K562 (cell line): ENCODE measurements around the gene CWF19L1. TPM values are rescaled to one million over a fixed set of nuclear protein-coding genes. Genes with fewer than 3 reads are reported as not detected.

Experiments used
- ATF3 ChIP-seq, 2 experiments: fragments of 450-650 bp in 1 of 2; sonication (generic) in 1 of 2; formaldehyde crosslinking in 1 of 2; IDR thresholded peaks in 1 of 2; conservative IDR thresholded peaks in 1 of 2; 2 replicates each; pipeline versions ENCODE4 v1.6.1 to v1.8.1; 2016 to 2023; ENCODE audit warnings: mild to moderate bottlenecking in 2 of 2, moderate library complexity in 2 of 2, inconsistent platforms in 1 of 2, missing genetic modification reagents in 1 of 2
- JUN ChIP-seq, 2 experiments: sonication (generic) in 1 of 2; formaldehyde crosslinking in 1 of 2; IDR thresholded peaks; 2 replicates each; pipeline versions ENCODE4 v1.6.1 to v1.8.0; 2012 to 2022; ENCODE audit warnings: borderline replicate concordance in 2 of 2, mild to moderate bottlenecking in 2 of 2, improper control_type of control experiment in 1 of 2, low read depth in 1 of 2, low read length in 1 of 2, missing genetic modification reagents in 1 of 2
- MAX ChIP-seq: sonication (generic); formaldehyde crosslinking; IDR thresholded peaks from 2 replicates; pipeline ENCODE4 v1.9.0; 2022; ENCODE audit warnings: mild to moderate bottlenecking, missing genetic modification reagents
- MTA3 ChIP-seq: fragments of 450-650 bp; formaldehyde crosslinking; IDR thresholded peaks from 2 replicates; pipeline ENCODE4 v1.6.1; 2017; ENCODE audit warnings: mild to moderate bottlenecking, borderline replicate concordance
- PHF8 ChIP-seq: fragments of 200-600 bp; sonication (generic); IDR thresholded peaks from 2 replicates; pipeline ENCODE4 v1.6.1; 2012; ENCODE audit warnings: mixed run types, mild to moderate bottlenecking, inconsistent platforms, low read length, moderate library complexity, borderline replicate concordance
- RB1 ChIP-seq: fragments of 450-650 bp; IDR thresholded peaks from 2 replicates; pipeline ENCODE4 v1.6.1; 2017; ENCODE audit warnings: low read depth, mild to moderate bottlenecking
- SMAD4 ChIP-seq: fragments of 250-450 bp; sonication (Bioruptor Pico); conservative IDR thresholded peaks from 2 replicates; pipeline ENCODE4 v1.8.0; 2021; ENCODE audit warnings: inconsistent platforms, mild to moderate bottlenecking, moderate library complexity
- SOX6 ChIP-seq: fragments of 450-650 bp; IDR thresholded peaks from 2 replicates; pipeline ENCODE4 v1.6.1; 2014; ENCODE audit warnings: mild to moderate bottlenecking
- ZNF408 ChIP-seq: fragments of 250-450 bp; sonication (Bioruptor Pico); IDR thresholded peaks from 2 replicates; pipeline ENCODE4 v1.4.0; 2020; ENCODE audit warnings: low read depth, mild to moderate bottlenecking, moderate library complexity
- polyA plus RNA-seq, 8 experiments: library from polyadenylated mRNA; depleted of rRNA in 4 of 8; stranded (reverse) in 5 of 8; unstranded in 3 of 8; fragments of >200 nt; fragmentation: Nextera tagmentation in 2 of 8; fragmentation: Illumina TruSeq in 1 of 8; extraction: Ambion mirVana in 2 of 8; extraction: Trizol in 1 of 8; gene quantifications; 2 replicates each; pipeline versions ENCODE4 v1.2.1 to v1.2.3, GENCODE V29; 2011 to 2014; ENCODE audit warnings: inconsistent platforms in 1 of 8, missing spikeins in 1 of 8
- total RNA-seq, 7 experiments: library from RNA; depleted of rRNA in 6 of 7; stranded (reverse); fragments of >200 nt in 6 of 7; fragmentation: Illumina TruSeq in 2 of 7; extraction: Trizol in 2 of 7; gene quantifications; 2 replicates each; pipeline versions ENCODE4 v1.2.1 to v1.2.3, GENCODE V29; 2011 to 2021; ENCODE audit warnings: low replicate concordance in 1 of 7
- TF ChIP-seq, protein P1 (sequence below): fragments of 450-650 bp; IDR thresholded peaks from 2 replicates; pipeline ENCODE4 v1.6.1; 2016
- TF ChIP-seq, protein P2 (sequence below): fragments of 450-650 bp; IDR thresholded peaks from 2 replicates; pipeline ENCODE4 v1.6.1; 2016; ENCODE audit warnings: mild to moderate bottlenecking, moderate library complexity

Gene CWF19L1
- total and polyA plus RNA-seq, 9 of the 15 experiments (the other 6 are each of a cell fraction or from before 2014, with no cell fraction given): 19.5 to 49.9 (median 30.9) TPM

DNA sequence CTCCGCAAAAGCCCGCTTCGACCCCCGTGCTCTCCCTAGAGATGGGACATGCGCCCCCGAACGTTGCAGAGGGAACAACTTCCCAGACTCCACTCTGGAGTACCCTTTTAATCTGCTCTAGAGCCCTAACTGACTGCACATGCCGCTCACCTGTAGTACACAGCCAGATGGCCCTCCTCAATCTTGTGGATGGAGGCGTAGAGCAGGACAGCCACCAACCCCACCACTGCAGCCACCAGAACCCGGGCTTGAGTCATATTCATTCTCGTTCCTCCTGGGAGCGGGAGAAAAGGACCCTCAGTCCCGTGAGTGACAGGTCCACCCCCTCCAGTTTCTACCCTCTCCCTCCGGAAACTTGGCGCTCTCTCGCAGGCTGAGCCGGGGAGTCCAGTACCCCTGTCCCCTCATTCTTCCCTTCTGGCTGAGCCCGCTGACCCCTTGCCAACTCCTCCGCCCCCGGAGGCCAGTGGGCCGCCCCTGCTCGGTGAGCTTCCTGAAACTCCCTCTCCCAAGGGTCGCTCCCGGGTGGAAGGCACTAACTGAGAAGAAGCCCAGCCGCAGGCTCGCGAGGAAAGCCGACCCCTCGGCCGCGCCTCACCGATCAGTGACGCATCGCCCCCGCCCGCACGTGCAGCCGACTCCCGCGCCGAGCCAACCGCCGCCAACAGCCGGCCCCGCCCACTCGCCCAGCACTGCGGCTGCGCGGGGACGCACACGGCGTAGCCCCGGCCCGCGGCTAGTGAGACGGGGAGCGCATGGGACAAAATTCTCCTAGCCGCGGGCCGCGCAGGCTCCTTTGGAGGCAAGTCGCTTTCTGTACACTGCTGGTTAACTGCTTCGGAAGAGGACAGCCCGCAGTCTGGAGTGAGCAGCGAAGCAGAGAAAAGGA is 81.8 kb downstream of the CWF19L1 start, which contains the start of gene ERLIN1 (continued):
- TF ChIP-seq PHF8: peak; percentile 77; the same call in 1 of the 2 replicates
- TF ChIP-seq, protein P1, sequence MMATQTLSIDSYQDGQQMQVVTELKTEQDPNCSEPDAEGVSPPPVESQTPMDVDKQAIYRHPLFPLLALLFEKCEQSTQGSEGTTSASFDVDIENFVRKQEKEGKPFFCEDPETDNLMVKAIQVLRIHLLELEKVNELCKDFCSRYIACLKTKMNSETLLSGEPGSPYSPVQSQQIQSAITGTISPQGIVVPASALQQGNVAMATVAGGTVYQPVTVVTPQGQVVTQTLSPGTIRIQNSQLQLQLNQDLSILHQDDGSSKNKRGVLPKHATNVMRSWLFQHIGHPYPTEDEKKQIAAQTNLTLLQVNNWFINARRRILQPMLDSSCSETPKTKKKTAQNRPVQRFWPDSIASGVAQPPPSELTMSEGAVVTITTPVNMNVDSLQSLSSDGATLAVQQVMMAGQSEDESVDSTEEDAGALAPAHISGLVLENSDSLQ: peak; percentile 72; the same call in 1 of the 2 replicates
- TF ChIP-seq RB1: peak; percentile 92
- peak; percentile 88 for TF ChIP-seq MAX
- peak; percentile 98 for TF ChIP-seq MTA3
- peak; percentile 45; the same call in 1 of the 2 replicates for TF ChIP-seq SMAD4
- TF ChIP-seq ZNF408 (CRISPR knock-in tag): no peak
- peak; percentile 55; the same call in 1 of the 2 replicates for TF ChIP-seq SOX6
- TF ChIP-seq JUN (IDR thresholded peaks at IDR 0.05; ENCODE audit: borderline replicate concordance, low read depth, low read length): peak; percentile 75; the same call in 1 of the 2 replicates
- no peak for TF ChIP-seq JUN (CRISPR knock-in tag; IDR thresholded peaks at IDR 0.05; ENCODE audit: borderline replicate concordance)
- TF ChIP-seq, protein P2, sequence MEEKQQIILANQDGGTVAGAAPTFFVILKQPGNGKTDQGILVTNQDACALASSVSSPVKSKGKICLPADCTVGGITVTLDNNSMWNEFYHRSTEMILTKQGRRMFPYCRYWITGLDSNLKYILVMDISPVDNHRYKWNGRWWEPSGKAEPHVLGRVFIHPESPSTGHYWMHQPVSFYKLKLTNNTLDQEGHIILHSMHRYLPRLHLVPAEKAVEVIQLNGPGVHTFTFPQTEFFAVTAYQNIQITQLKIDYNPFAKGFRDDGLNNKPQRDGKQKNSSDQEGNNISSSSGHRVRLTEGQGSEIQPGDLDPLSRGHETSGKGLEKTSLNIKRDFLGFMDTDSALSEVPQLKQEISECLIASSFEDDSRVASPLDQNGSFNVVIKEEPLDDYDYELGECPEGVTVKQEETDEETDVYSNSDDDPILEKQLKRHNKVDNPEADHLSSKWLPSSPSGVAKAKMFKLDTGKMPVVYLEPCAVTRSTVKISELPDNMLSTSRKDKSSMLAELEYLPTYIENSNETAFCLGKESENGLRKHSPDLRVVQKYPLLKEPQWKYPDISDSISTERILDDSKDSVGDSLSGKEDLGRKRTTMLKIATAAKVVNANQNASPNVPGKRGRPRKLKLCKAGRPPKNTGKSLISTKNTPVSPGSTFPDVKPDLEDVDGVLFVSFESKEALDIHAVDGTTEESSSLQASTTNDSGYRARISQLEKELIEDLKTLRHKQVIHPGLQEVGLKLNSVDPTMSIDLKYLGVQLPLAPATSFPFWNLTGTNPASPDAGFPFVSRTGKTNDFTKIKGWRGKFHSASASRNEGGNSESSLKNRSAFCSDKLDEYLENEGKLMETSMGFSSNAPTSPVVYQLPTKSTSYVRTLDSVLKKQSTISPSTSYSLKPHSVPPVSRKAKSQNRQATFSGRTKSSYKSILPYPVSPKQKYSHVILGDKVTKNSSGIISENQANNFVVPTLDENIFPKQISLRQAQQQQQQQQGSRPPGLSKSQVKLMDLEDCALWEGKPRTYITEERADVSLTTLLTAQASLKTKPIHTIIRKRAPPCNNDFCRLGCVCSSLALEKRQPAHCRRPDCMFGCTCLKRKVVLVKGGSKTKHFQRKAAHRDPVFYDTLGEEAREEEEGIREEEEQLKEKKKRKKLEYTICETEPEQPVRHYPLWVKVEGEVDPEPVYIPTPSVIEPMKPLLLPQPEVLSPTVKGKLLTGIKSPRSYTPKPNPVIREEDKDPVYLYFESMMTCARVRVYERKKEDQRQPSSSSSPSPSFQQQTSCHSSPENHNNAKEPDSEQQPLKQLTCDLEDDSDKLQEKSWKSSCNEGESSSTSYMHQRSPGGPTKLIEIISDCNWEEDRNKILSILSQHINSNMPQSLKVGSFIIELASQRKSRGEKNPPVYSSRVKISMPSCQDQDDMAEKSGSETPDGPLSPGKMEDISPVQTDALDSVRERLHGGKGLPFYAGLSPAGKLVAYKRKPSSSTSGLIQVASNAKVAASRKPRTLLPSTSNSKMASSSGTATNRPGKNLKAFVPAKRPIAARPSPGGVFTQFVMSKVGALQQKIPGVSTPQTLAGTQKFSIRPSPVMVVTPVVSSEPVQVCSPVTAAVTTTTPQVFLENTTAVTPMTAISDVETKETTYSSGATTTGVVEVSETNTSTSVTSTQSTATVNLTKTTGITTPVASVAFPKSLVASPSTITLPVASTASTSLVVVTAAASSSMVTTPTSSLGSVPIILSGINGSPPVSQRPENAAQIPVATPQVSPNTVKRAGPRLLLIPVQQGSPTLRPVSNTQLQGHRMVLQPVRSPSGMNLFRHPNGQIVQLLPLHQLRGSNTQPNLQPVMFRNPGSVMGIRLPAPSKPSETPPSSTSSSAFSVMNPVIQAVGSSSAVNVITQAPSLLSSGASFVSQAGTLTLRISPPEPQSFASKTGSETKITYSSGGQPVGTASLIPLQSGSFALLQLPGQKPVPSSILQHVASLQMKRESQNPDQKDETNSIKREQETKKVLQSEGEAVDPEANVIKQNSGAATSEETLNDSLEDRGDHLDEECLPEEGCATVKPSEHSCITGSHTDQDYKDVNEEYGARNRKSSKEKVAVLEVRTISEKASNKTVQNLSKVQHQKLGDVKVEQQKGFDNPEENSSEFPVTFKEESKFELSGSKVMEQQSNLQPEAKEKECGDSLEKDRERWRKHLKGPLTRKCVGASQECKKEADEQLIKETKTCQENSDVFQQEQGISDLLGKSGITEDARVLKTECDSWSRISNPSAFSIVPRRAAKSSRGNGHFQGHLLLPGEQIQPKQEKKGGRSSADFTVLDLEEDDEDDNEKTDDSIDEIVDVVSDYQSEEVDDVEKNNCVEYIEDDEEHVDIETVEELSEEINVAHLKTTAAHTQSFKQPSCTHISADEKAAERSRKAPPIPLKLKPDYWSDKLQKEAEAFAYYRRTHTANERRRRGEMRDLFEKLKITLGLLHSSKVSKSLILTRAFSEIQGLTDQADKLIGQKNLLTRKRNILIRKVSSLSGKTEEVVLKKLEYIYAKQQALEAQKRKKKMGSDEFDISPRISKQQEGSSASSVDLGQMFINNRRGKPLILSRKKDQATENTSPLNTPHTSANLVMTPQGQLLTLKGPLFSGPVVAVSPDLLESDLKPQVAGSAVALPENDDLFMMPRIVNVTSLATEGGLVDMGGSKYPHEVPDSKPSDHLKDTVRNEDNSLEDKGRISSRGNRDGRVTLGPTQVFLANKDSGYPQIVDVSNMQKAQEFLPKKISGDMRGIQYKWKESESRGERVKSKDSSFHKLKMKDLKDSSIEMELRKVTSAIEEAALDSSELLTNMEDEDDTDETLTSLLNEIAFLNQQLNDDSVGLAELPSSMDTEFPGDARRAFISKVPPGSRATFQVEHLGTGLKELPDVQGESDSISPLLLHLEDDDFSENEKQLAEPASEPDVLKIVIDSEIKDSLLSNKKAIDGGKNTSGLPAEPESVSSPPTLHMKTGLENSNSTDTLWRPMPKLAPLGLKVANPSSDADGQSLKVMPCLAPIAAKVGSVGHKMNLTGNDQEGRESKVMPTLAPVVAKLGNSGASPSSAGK: peak; percentile 63
- TF ChIP-seq ATF3 (IDR thresholded peaks at IDR 0.05): peak; percentile 73
- no peak for TF ChIP-seq ATF3 (CRISPR knock-in tag; conservative IDR thresholded peaks at IDR 0.05)
